CD14-positive monocyte (primary cell): Measurements from ENCODE around the gene GTF3C1. TPM values are rescaled to one million over a fixed set of nuclear protein-coding genes. Genes with fewer than 3 reads are reported as not detected.

Source experiments
- DNase-seq, 3 donors: peaks; one replicate each; pipeline ENCODE4 v3.0.0-alpha.2; 2011 to 2022
- H2AFZ ChIP-seq: 2 replicates; pipeline ENCODE4 v1.6.0; 2012; ENCODE audit warnings: mild to moderate bottlenecking, low read depth, low read length, inconsistent platforms; ENCODE audit not compliant: insufficient read depth, poor library complexity, severe bottlenecking
- H3K27ac ChIP-seq, 2 donors: 1 replicate in 1 of 2; 2 replicates in 1 of 2; pipeline ENCODE4 v1.5.1; 2012 to 2013; ENCODE audit warnings: low read length in 2 of 2, control low read depth in 1 of 2, inconsistent platforms in 1 of 2, low read depth in 1 of 2, mild to moderate bottlenecking in 1 of 2
- H3K27me3 ChIP-seq, 2 donors: one replicate each; pipeline versions ENCODE4 v1.6.0 to v1.6.1; 2011 to 2013; ENCODE audit warnings: low read length in 2 of 2; ENCODE audit not compliant: control insufficient read depth in 2 of 2, insufficient read depth in 2 of 2
- H3K36me3 ChIP-seq, 2 donors: replicated peaks in 1 of 2; 1 replicate in 1 of 2; 2 replicates in 1 of 2; pipeline versions ENCODE4 v1.5.1 to v1.6.1; 2012 to 2013; ENCODE audit warnings: low read length in 2 of 2, control low read depth in 1 of 2, inconsistent platforms in 1 of 2, mild to moderate bottlenecking in 1 of 2; ENCODE audit not compliant: insufficient read depth in 2 of 2, control insufficient read depth in 1 of 2
- H3K4me1 ChIP-seq, 2 donors: 1 replicate in 1 of 2; 2 replicates in 1 of 2; pipeline versions ENCODE4 v1.5.1 to v1.6.1; 2012 to 2013; ENCODE audit warnings: low read length in 2 of 2, control low read depth in 1 of 2, inconsistent platforms in 1 of 2, mild to moderate bottlenecking in 1 of 2, moderate library complexity in 1 of 2; ENCODE audit not compliant: insufficient read depth in 2 of 2, control insufficient read depth in 1 of 2
- H3K4me2 ChIP-seq: replicated peaks from 2 replicates; pipeline ENCODE3; 2012; ENCODE audit warnings: low read length, moderate library complexity, mild to moderate bottlenecking; ENCODE audit not compliant: poor library complexity, severe bottlenecking; ENCODE audit errors: extremely low read depth
- H3K4me3 ChIP-seq, 3 experiments: fragments of 200-600 bp in 1 of 3; sonication (generic) in 1 of 3; replicated peaks in 1 of 3; 1 replicate in 2 of 3; 2 replicates in 1 of 3; pipeline ENCODE4 v1.5.1; 2011 to 2013; ENCODE audit warnings: low read length in 3 of 3, mild to moderate bottlenecking in 3 of 3, control low read depth in 2 of 3, low read depth in 2 of 3, inconsistent platforms in 1 of 3, moderate library complexity in 1 of 3
- H3K79me2 ChIP-seq: 2 replicates; pipeline ENCODE4 v1.6.0; 2012; ENCODE audit warnings: mild to moderate bottlenecking, control low read depth, inconsistent platforms, low read length, moderate library complexity; ENCODE audit not compliant: insufficient read depth
- H3K9ac ChIP-seq: 2 replicates; pipeline ENCODE4 v1.6.0; 2017; ENCODE audit warnings: low read length, mild to moderate bottlenecking; ENCODE audit not compliant: insufficient read depth, poor library complexity, severe bottlenecking
- H3K9me3 ChIP-seq, 2 donors: replicated peaks in 1 of 2; 1 replicate in 1 of 2; 2 replicates in 1 of 2; pipeline versions ENCODE4 v1.5.1 to v1.6.1; 2012 to 2013; ENCODE audit warnings: low read length in 2 of 2, control low read depth in 1 of 2; ENCODE audit not compliant: control insufficient read depth in 1 of 2, insufficient read depth in 1 of 2
- H4K20me1 ChIP-seq: 2 replicates; pipeline ENCODE4 v1.6.0; 2012; ENCODE audit warnings: mild to moderate bottlenecking, low read length, control low read depth, moderate library complexity; ENCODE audit not compliant: insufficient read depth
- H3K27ac Mint-ChIP-seq, 7 donors: one replicate each; pipeline ENCODE4 v1.8.0; 2020; ENCODE audit warnings: mild to moderate bottlenecking in 7 of 7, mixed read lengths in 7 of 7, moderate library complexity in 6 of 7, inconsistent platforms in 2 of 7
- H3K27me3 Mint-ChIP-seq, 3 donors: one replicate each; pipeline ENCODE4 v1.8.0; 2021 to 2022; ENCODE audit warnings: low read depth in 3 of 3, mild to moderate bottlenecking in 3 of 3, mixed read lengths in 3 of 3, moderate library complexity in 3 of 3, inconsistent platforms in 1 of 3
- H3K36me3 Mint-ChIP-seq, 2 donors: one replicate each; pipeline ENCODE4 v1.8.0; 2020; ENCODE audit warnings: mixed read lengths in 2 of 2, inconsistent platforms in 1 of 2, mild to moderate bottlenecking in 1 of 2
- H3K4me1 Mint-ChIP-seq: one replicate; pipeline ENCODE4 v1.8.0; 2020; ENCODE audit warnings: mild to moderate bottlenecking, mixed read lengths
- H3K4me3 Mint-ChIP-seq, 2 donors: one replicate each; pipeline ENCODE4 v1.8.0; 2020; ENCODE audit warnings: mild to moderate bottlenecking in 2 of 2, mixed read lengths in 2 of 2, moderate library complexity in 1 of 2
- H3K9me3 Mint-ChIP-seq, 7 donors: one replicate each; pipeline ENCODE4 v1.8.0; 2020 to 2022; ENCODE audit warnings: mixed read lengths in 7 of 7, mild to moderate bottlenecking in 6 of 7, moderate library complexity in 6 of 7, inconsistent platforms in 2 of 7
- CTCF ChIP-seq: fragments of 200-600 bp; IDR thresholded peaks from one replicate; pipeline ENCODE4 v1.8.0; 2022; ENCODE audit warnings: antibody characterized with exemption, mild to moderate bottlenecking
- WGBS: methylation state at CpG from one replicate; pipeline ENCODE4 v1.1.5; 2013; ENCODE audit warnings: missing lambda C conversion rate; ENCODE audit not compliant: insufficient coverage; 5-methylcytosine and 5-hydroxymethylcytosine counted together
- intact Hi-C, 2 donors: fragments of 100-400 bp; cut with micrococcal nuclease; formaldehyde crosslinking; loops; one replicate each; pipeline versions ENCODE4 v1.15.0 to v1.15.1; 2023
- polyA plus RNA-seq, 3 donors: library from polyadenylated mRNA; depleted of rRNA in 1 of 3; unstranded in 2 of 3; stranded (reverse) in 1 of 3; fragments of 300-500 nt in 2 of 3; fragments of >200 nt in 1 of 3; fragmentation: Illumina TruSeq in 2 of 3; gene quantifications; 1 replicate in 2 of 3; 2 replicates in 1 of 3; pipeline ENCODE4 v1.2.3, GENCODE V29; 2012 to 2021

The GTF3C1 gene
- polyA plus RNA-seq, 3 donors, result 7.0 to 22.0 (median 12.8) TPM

GRCh38 chr16:27429981-27430441, 119.7 kb downstream of the GTF3C1 start:
- Mint-ChIP-seq H3K9me3 (peaks cover 0 to 7% (median 0%) of the 10 kb centered on the region in 7 donors), H3K36me3 (peaks cover 2 to 6% of the 10 kb centered on the region in 2 donors), H3K27me3 (peaks cover 28 to 36% (median 34%) of the 10 kb centered on the region in 3 donors), H3K4me3 (no peak overlapping the region), H3K27ac (no peak overlapping the region), H3K4me1 (peaks cover 41% of the 10 kb centered on the region)
- TF ChIP-seq CTCF, result no peak
- Histone ChIP-seq H4K20me1 (no peaks in the 10 kb centered on the region), H3K27me3 (peaks cover 0 to 7% of the 10 kb centered on the region in 2 donors), H3K27ac (no peak overlapping the region), H2AFZ (no peak overlapping the region), H3K4me1 (peaks cover 23 to 30% of the 10 kb centered on the region in 2 donors), H3K9me3 (no peaks in the 10 kb centered on the region), H3K4me2 (no peak overlapping the region), H3K79me2 (no peaks in the 10 kb centered on the region), H3K36me3 (no peaks in the 10 kb centered on the region), H3K4me3 (no peak overlapping the region), H3K9ac (no peak overlapping the region)
- DNase-seq, result no peak
- 65% methylated on average over 11 of the region's 16 CpGs for WGBS
- intact Hi-C loops, result no loop called here

GRCh38 chr16:27429330-27429871, 120.3 kb downstream of the GTF3C1 start:
- DNase-seq, result no peak
- peaks cover 23 to 30% of the 10 kb centered on the region in 2 donors for H3K4me1 ChIP-seq
- peaks cover 41% of the 10 kb centered on the region for H3K4me1 Mint-ChIP-seq
- H3K4me2 ChIP-seq, result no peak overlapping the region
- H3K4me3 ChIP-seq, result no peak overlapping the region
- H3K79me2 ChIP-seq, result no peaks in the 10 kb centered on the region
- no peak overlapping the region for H3K27ac Mint-ChIP-seq
- H3K9ac ChIP-seq, result no peak overlapping the region
- TF ChIP-seq CTCF, result no peak
- intact Hi-C loops, result no loop called here
- H2AFZ ChIP-seq, result no peak overlapping the region
- H3K27me3 ChIP-seq, result peaks cover 0 to 7% of the 10 kb centered on the region in 2 donors
- no peaks in the 10 kb centered on the region for H3K36me3 ChIP-seq
- no peaks in the 10 kb centered on the region for H4K20me1 ChIP-seq
- H3K27ac ChIP-seq, result no peak overlapping the region
- 77% methylated on average over 5 of the region's 11 CpGs for WGBS
- H3K4me3 Mint-ChIP-seq, result no peak overlapping the region
- H3K36me3 Mint-ChIP-seq, result peaks cover 2 to 3% of the 10 kb centered on the region in 2 donors
- no peaks in the 10 kb centered on the region for H3K9me3 ChIP-seq
- peaks cover 28 to 36% (median 33%) of the 10 kb centered on the region in 3 donors for H3K27me3 Mint-ChIP-seq
- H3K9me3 Mint-ChIP-seq, result peaks cover 0 to 7% (median 0%) of the 10 kb centered on the region in 7 donors
